MG63 (cell line): ENCODE data around the gene GPHN. TPM values are rescaled to one million over a fixed set of nuclear protein-coding genes. Genes with fewer than 3 reads are reported as not detected.
A peak's percentile ranks its signal among the peaks of the same experiment; 100 is the strongest.

Source experiments
- DNase-seq: peaks from one replicate; pipeline ENCODE4 v3.0.0-alpha.2; 2020
- H3K27me3 ChIP-seq: fragments of 250-450 bp; sonication (Bioruptor Pico); 2 replicates; pipeline ENCODE4 v1.5.1; 2020; ENCODE audit warnings: mild to moderate bottlenecking, moderate library complexity
- H3K36me3 ChIP-seq: fragments of 250-450 bp; sonication (Bioruptor Pico); 2 replicates; pipeline ENCODE4 v1.5.1; 2020; ENCODE audit warnings: mild to moderate bottlenecking, moderate library complexity
- H3K4me3 ChIP-seq: fragments of 250-450 bp; sonication (Bioruptor Pico); 2 replicates; pipeline ENCODE4 v1.5.1; 2020; ENCODE audit warnings: mild to moderate bottlenecking, moderate library complexity
- H3K9me3 ChIP-seq: fragments of 250-450 bp; sonication (Bioruptor Pico); 2 replicates; pipeline ENCODE4 v1.5.1; 2020; ENCODE audit warnings: mild to moderate bottlenecking, moderate library complexity
- total RNA-seq: library from RNA; depleted of rRNA; stranded (reverse); fragments of >200 nt; shearing (Covaris generic); gene quantifications from 2 replicates; pipeline ENCODE4 v1.2.3, GENCODE V29; 2014; ENCODE audit warnings: low replicate concordance

The GPHN gene
- total RNA-seq, 1 experiment from 2014 or later, result 0.07 TPM

DNA sequence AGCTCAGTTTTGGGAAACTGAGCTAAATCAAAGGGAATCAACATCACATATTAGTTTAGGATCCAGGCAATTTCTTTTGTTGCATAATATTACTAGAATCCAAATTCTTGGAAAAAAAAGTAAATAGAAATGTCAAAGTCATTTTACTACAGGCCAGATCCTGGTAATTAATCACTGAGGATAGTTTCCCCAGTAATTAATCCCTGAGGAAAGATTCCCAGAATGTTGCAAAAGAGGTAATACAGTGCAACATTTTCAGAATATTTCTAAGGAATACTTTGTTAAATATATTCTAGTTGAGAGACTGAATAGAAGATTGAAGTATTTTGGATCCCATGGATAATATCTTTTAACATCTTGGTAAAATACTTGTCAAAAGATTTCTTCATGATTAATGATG is 474.3 kb downstream of the GPHN start:
- Histone ChIP-seq H3K9me3 (no peaks in the 10 kb centered on the region), H3K27me3 (no peaks in the 10 kb centered on the region), H3K4me3 (no peak overlapping the region), H3K36me3 (no peaks in the 10 kb centered on the region)
- no peak for DNase-seq

DNA sequence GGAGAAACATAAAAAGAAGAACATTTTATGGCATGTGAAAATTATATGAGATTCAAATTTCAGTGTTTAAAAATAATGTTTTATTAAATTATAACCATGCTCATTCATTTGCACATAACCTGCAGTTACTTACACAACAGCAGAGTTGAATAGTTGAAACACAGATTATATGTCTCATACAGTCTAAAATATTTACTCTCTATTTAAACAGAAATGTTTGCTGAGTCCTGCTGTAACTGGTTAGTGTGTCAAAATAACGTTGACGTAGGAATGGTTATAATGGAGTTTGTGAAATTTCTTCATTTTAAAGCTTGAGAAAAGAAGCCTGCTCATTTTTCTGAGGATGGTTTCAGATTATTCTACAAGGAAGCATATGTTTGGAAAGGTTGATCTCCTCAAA is 484.8 kb downstream of the GPHN start:
- no peak for DNase-seq

DNA sequence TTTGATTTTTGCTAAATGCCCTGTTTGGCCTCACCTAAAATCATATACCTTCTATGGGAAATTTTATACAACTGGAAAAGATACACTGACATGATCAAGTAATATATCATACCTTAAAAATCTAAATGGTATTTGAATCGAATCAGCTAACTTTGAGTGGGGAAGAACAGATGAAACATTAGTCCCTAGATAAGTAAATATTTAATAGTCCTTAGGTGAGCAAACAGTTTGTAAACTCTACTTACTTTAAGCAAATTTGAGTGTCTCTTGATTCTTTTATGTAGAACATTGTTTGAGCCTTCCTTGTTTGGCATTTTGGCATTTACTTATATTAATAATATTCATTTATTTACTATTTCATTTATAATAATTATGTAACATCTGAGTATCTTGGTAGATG is 485.6 kb downstream of the GPHN start:
- H3K9me3 ChIP-seq, result no peaks in the 10 kb centered on the region

More for the DNA sequence above, 484.8 kb downstream of the GPHN start:
- Histone ChIP-seq H3K36me3 (no peaks in the 10 kb centered on the region), H3K4me3 (no peak overlapping the region), H3K27me3 (no peaks in the 10 kb centered on the region), H3K9me3 (no peaks in the 10 kb centered on the region)

DNA sequence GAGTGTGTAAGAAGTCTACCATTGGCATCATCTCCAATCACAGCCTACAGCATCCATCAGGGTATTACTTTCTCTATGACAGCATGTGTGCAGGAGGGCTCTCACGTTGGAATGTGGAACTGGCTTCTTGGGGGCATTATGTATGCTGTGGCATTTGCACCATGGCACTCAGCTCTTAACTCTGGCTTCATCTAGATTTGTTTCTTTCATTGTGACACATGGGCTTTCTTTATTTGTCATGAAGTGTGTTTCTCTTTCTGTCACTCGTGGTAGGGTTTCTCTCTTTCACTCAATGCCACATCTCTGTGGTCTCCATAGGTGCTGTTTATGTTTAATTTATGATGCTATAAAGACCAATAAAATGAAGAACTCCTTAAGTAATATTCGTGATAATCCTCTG is 490.1 kb downstream of the GPHN start:
- H3K27me3 ChIP-seq, result no peaks in the 10 kb centered on the region
- DNase-seq, result no peak

More for the DNA sequence above, 485.6 kb downstream of the GPHN start:
- H3K36me3 ChIP-seq, result no peaks in the 10 kb centered on the region
- no peaks in the 10 kb centered on the region for H3K27me3 ChIP-seq
- H3K4me3 ChIP-seq, result no peak overlapping the region
- no peak for DNase-seq

GRCh38 chr14:66999978-67000377 is 492.0 kb downstream of the GPHN start:
- Histone ChIP-seq H3K36me3 (no peaks in the 10 kb centered on the region), H3K9me3 (no peaks in the 10 kb centered on the region), H3K27me3 (no peaks in the 10 kb centered on the region), H3K4me3 (no peak overlapping the region)
- DNase-seq, result no peak

More for the DNA sequence above, 490.1 kb downstream of the GPHN start:
- no peaks in the 10 kb centered on the region for H3K9me3 ChIP-seq
- H3K36me3 ChIP-seq, result no peaks in the 10 kb centered on the region
- H3K4me3 ChIP-seq, result no peak overlapping the region

DNA sequence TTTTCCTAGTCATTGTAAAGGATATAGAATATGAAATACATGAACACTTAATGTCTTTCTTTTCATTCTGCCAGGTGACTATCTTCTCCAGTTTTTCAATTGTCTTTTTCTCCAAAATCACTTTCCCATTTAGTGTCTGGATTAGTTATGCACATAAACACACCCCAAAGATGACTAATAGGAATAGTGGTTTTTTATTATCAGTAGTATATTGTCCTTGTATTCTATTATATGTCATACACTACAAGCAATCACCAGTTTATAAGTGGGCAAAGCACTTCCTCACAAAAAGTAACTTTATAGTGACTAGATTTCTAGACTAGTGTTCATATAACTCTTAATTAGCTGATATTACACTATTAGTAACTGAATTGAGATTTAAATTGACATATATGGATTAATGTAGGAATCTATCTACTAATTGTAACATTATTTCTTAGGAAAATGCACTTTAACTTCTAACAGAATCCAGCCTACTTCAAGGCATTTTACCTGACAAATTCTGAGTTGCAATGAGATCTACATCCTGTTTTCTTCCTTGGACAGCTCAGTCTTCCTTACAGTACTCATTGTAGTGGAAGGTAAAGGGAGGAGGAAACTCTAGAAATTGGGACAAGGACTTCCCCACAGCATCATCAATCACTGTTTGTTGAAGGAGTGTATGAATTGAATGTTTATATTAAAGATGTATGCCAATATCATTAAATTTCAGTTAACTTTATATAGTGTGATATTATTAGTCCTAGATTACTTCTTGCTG is 495.2 kb downstream of the GPHN start:
- no peaks in the 10 kb centered on the region for H3K27me3 ChIP-seq

GRCh38 chr14:67004521-67004920 is 496.6 kb downstream of the GPHN start:
- no peak overlapping the region for H3K4me3 ChIP-seq
- no peaks in the 10 kb centered on the region for H3K9me3 ChIP-seq
- no peaks in the 10 kb centered on the region for H3K27me3 ChIP-seq
- DNase-seq, result no peak
- no peaks in the 10 kb centered on the region for H3K36me3 ChIP-seq

More for the DNA sequence above, 495.2 kb downstream of the GPHN start:
- Histone ChIP-seq H3K4me3 (no peak overlapping the region), H3K9me3 (no peaks in the 10 kb centered on the region), H3K36me3 (no peaks in the 10 kb centered on the region)
- DNase-seq, result no peak

DNA sequence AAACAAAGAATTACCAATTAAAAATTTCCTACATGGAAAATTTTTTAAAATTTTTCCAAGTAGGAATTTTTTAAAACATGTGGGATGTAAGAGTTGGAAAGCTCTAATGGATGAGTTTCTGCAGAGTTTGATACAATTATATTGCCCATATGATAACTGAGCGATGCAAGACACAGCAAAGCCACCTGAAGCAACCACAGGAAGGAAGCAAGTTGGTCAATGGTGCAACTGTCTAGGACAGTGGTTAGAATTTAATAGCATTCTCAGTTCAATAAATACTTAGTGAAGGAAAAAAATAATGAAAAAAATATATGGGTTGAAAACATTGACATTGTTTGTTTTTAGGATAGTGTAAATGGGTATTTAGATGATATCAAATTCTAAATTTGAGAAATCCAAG is 502.7 kb downstream of the GPHN start:
- Histone ChIP-seq H3K9me3 (no peaks in the 10 kb centered on the region), H3K36me3 (no peaks in the 10 kb centered on the region), H3K4me3 (no peak overlapping the region), H3K27me3 (no peaks in the 10 kb centered on the region)
- DNase-seq, result no peak

- no peak for DNase-seq
- Histone ChIP-seq H3K36me3 (no peaks in the 10 kb centered on the region), H3K9me3 (no peaks in the 10 kb centered on the region), H3K4me3 (no peak overlapping the region), H3K27me3 (no peaks in the 10 kb centered on the region)
Observed at GRCh38 chr14:67016856-67017255, 508.9 kb downstream of the GPHN start.

DNA sequence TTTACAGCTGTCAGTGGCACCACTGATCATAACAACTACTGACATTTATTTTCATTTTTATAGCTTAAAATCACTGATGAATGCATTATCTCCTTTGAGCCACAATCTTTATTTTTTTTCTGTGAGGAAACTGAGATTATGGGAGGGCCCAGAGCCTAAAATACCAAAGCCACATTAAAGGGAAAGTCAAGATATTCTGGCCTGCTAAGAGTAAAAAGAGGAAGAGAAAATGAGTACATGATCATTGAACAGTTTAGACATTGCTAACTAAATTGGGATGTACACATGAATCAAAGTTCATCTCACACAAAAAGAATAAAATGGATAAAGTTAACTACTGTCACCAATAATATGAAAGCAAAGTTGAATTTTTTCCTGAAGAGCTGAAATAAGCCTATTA is 510.8 kb downstream of the GPHN start:
- no peaks in the 10 kb centered on the region for H3K9me3 ChIP-seq
- H3K27me3 ChIP-seq, result no peaks in the 10 kb centered on the region
- H3K4me3 ChIP-seq, result no peak overlapping the region
- DNase-seq, result no peak
- no peaks in the 10 kb centered on the region for H3K36me3 ChIP-seq

- H3K27me3 ChIP-seq, result no peaks in the 10 kb centered on the region
Observed at GRCh38 chr14:67019796-67020195, 511.8 kb downstream of the GPHN start.

GRCh38 chr14:67031920-67032774 is 524.2 kb downstream of the GPHN start:
- Histone ChIP-seq H3K36me3 (no peaks in the 10 kb centered on the region), H3K4me3 (no peak overlapping the region)

More at GRCh38 chr14:67019796-67020195, 511.8 kb downstream of the GPHN start:
- H3K36me3 ChIP-seq, result no peaks in the 10 kb centered on the region
- no peak overlapping the region for H3K4me3 ChIP-seq
- H3K9me3 ChIP-seq, result no peaks in the 10 kb centered on the region
- no peak for DNase-seq

GRCh38 chr14:67045440-67045839 is 537.5 kb downstream of the GPHN start:
- Histone ChIP-seq H3K4me3 (no peak overlapping the region), H3K27me3 (no peaks in the 10 kb centered on the region), H3K9me3 (no peaks in the 10 kb centered on the region), H3K36me3 (no peaks in the 10 kb centered on the region)
- DNase-seq, result no peak

More at GRCh38 chr14:67031920-67032774, 524.2 kb downstream of the GPHN start:
- Histone ChIP-seq H3K27me3 (no peaks in the 10 kb centered on the region), H3K9me3 (no peaks in the 10 kb centered on the region)
- DNase-seq, result no peak

- H3K9me3 ChIP-seq, result no peaks in the 10 kb centered on the region
- H3K27me3 ChIP-seq, result no peaks in the 10 kb centered on the region
- H3K36me3 ChIP-seq, result no peaks in the 10 kb centered on the region
- peak; percentile 1 for DNase-seq
- no peak overlapping the region for H3K4me3 ChIP-seq
Observed at GRCh38 chr14:67050896-67051295, 542.9 kb downstream of the GPHN start.

DNA sequence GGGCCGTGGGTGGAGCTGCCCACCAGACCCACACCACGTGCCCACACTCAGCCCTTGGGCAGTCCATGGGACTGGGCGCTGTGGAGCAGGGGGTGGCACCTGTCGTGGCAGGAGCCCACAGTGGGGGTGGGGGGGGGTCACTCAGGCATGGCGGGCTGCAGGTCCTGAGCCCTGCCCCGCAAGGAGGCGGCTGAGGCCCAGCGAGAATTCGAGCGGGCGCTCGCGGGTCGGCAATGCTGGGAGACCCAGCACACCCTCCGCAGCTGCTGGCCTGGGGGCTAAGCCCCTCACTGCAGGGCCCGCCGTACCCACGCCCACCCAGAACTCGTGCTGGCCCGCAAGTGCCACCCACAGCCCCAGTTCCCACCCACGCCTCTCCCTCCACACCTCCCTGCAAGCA is 548.7 kb downstream of the GPHN start:
- Histone ChIP-seq H3K36me3 (no peaks in the 10 kb centered on the region), H3K4me3 (no peak overlapping the region), H3K27me3 (no peaks in the 10 kb centered on the region), H3K9me3 (no peaks in the 10 kb centered on the region)
- DNase-seq, result no peak

DNA sequence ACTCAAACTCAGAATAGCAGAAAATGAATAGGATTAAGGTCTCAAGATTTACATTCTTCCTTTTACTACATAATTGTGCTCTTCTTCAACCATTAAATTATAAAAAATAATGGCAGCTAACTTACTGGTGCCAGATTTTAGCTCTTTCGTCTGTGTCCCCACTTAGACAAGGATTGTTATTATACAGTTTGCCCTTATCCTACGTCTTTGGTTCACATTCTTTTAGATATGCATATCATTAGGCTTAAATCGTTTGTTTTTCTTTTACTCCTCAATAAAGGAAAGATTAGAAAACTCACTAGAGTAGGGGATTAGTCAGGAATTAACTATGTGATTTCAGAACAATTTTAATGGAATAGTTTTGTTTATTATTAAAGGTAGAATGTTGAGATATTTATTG is 551.6 kb downstream of the GPHN start:
- Histone ChIP-seq H3K4me3 (no peak overlapping the region), H3K36me3 (no peaks in the 10 kb centered on the region), H3K9me3 (no peaks in the 10 kb centered on the region), H3K27me3 (no peaks in the 10 kb centered on the region)
- DNase-seq, result no peak

DNA sequence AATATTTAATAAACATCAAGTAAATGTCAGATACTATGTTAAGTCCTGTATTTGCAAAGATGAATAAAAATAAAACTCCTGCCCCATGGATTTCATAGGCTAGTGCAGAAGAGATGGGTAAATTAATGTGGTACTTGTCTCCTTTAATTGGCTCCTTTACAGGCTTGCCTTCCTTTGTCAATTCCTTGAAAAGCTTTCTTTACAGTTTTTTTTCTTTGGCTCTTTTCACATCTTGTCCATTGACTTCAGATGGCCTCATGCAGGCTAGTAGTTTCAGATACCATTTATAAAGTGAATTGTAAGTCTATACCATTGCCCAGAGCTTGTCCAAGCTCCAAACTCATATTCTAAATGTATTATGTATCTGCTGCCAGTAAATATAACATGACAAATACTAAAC is 552.6 kb downstream of the GPHN start:
- H3K27me3 ChIP-seq, result no peaks in the 10 kb centered on the region
- DNase-seq, result no peak
- H3K9me3 ChIP-seq, result no peaks in the 10 kb centered on the region
- H3K4me3 ChIP-seq, result no peak overlapping the region
- no peaks in the 10 kb centered on the region for H3K36me3 ChIP-seq
